ENCODE results near the gene CIAPIN1.
A peak's percentile ranks its signal among the peaks of the same experiment; 100 is the strongest.
"Not testable (repeated sequence)": the region's sequence is repeated elsewhere in the genome, so short reads cannot be mapped to it uniquely, and the experiment has no call there.

CIAPIN1 gene

DNA sequence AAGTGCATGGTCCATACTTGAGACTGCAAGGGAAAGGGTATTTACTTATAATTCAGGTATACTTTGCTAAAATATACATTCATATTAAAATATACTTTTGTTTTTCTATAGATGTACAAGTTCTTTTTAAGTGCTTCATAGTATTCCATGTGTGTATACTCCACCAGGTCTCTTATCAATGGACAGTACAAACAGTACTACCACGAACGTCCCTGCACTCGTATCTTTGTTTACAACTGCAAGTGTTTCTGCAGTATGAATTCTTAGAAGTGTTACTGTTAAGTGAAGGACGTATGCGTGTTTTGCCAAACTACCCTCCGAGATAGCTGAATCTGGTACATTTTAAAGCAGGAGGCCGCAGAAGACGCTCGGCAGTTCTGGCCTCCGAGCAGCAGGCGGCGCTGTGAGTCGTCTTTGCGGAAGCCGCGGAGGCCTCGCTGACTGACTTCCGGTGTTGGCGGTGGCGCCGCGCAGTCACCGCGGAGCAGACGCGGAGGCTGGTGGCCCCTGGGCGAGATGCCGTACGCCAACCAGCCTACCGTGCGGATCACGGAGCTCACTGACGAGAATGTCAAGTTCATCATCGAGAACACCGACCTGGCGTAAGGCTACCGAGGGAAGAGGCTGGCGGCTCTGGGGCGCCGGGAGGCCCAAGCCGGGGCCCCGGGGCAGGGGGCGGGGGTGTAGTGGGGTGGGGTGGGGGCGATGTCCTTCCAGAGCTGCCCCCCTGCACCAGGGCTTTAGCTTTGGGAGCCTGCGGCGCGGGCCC, 15.2 kb upstream of the CIAPIN1 start, which contains the start of gene POLR2C:
TSS of gene POLR2C (plus strand) at position 471 of the 769 bp plus-strand sequence. CDS start at position 517, 46 bp downstream.
- DNase-seq (ENCODE audit: low read depth) = peak; percentile 87
- H3K4me3 ChIP-seq (ENCODE audit: low read length) = peak within 1 kb of the TSS; percentile 81
- TF ChIP-seq, protein P1, sequence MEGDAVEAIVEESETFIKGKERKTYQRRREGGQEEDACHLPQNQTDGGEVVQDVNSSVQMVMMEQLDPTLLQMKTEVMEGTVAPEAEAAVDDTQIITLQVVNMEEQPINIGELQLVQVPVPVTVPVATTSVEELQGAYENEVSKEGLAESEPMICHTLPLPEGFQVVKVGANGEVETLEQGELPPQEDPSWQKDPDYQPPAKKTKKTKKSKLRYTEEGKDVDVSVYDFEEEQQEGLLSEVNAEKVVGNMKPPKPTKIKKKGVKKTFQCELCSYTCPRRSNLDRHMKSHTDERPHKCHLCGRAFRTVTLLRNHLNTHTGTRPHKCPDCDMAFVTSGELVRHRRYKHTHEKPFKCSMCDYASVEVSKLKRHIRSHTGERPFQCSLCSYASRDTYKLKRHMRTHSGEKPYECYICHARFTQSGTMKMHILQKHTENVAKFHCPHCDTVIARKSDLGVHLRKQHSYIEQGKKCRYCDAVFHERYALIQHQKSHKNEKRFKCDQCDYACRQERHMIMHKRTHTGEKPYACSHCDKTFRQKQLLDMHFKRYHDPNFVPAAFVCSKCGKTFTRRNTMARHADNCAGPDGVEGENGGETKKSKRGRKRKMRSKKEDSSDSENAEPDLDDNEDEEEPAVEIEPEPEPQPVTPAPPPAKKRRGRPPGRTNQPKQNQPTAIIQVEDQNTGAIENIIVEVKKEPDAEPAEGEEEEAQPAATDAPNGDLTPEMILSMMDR (IDR thresholded peaks at IDR 0.05; ENCODE audit: insufficient read depth, low read depth, low read length, missing control alignments) = peak; percentile 88

DNA sequence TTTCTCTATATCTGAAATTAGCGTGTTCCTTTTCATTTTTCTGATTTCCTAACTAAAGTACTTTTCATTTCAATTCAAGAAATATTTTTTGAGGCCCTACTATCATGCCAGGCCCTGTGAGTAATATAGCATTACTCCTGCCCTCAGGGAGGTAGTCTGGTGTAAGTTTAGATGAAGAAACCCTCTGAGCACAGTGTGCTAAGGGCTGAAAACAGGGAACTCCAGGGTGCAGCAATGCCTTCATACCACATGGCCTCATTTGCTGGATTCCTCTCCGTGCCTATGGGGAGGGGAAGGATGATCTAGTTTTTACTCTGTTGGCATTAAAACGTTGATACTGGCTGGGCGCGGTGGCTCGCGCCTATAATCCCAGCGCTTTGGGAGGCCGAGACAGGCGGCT, 4.8 kb upstream of the CIAPIN1 start:
- TF ChIP-seq, protein P1 (IDR thresholded peaks at IDR 0.05; ENCODE audit: insufficient read depth, low read depth, low read length, missing control alignments) = no peak
- DNase-seq (ENCODE audit: low read depth) = no peak
- no peak overlapping the region for H3K4me3 ChIP-seq (ENCODE audit: low read length)

DNA sequence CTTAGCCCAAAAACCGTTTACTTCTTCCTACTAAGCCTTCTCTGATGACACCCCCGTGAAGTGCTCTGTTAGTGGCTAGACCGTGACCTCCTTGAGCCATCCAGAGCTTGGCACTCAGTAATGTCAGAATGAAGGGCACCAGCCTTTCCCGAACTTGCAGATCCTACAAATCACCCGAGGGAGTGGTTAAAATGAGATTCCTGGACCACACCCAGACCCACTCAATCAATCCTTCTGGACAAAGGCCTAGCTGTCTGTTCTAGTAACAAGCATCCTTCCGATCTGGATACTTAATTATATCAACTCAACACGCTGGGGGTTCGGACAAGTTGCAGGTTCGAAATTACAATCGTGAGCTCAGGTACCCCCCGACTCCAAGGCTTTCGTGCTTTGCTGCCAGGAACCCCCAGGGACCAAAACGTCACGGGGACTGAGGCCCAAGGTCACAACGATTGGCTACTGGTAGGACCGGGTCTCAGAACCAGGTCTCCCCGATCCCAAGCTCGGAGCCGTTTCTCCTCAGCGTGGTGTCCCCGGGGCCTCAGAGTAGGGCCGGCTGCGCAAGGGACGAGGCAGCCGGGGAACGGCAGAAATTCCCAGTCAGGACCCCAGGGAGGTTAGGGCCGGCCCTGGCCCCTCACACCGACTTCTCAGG, 527 bp downstream of the CIAPIN1 start:
- peak; percentile 37 for DNase-seq (ENCODE audit: low read depth)
- H3K4me3 ChIP-seq (ENCODE audit: low read length) = peak overlapping the region; percentile 97
- TF ChIP-seq, protein P1 (IDR thresholded peaks at IDR 0.05; ENCODE audit: insufficient read depth, low read depth, low read length, missing control alignments) = no peak

DNA sequence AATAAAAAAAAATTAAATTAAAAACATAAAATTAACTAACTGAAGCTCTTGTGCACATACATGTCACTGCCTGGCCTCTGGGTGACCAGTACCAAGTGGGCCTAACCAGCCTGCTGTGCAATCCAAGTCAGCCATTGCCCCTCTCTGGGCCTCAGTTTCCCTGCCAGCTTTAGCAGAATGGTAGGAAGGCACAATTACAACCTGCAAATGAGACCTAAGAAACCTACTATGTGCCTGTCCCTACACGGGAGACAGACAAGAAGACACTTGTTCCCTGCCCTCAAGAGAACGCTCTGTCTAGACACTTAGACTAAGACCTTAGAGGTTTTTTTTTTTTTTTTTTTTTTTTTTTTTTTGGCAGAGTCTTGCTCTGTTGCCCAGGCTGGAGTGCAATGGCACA, 1.7 kb downstream of the CIAPIN1 start:
- TF ChIP-seq, protein P1 (IDR thresholded peaks at IDR 0.05; ENCODE audit: insufficient read depth, low read depth, low read length, missing control alignments) = no peak
- no peak overlapping the region for H3K4me3 ChIP-seq (ENCODE audit: low read length)
- no peak for DNase-seq (ENCODE audit: low read depth)

DNA sequence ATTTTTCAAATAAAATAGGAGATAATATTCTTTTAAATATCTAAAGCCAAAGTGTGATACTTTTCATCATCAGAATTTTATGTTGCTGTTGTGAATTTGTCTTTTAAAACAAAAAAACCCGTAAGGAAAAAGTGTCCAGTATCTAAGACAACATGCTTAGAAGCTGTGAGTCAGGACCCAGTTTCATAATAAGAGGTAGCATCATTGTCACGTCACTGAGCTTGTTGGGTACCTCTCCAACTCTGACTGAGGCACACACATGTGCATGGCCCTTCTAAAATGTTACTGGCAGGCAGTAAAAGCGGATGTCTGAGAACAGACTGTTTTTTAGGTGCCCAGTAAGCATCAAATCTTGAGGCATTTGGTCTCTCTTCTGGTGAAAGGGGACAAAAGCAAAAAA, 2.5 kb downstream of the CIAPIN1 start:
- TF ChIP-seq, protein P1 (IDR thresholded peaks at IDR 0.05; ENCODE audit: insufficient read depth, low read depth, low read length, missing control alignments) = no peak
- peak; percentile 58 for DNase-seq (ENCODE audit: low read depth)

DNA sequence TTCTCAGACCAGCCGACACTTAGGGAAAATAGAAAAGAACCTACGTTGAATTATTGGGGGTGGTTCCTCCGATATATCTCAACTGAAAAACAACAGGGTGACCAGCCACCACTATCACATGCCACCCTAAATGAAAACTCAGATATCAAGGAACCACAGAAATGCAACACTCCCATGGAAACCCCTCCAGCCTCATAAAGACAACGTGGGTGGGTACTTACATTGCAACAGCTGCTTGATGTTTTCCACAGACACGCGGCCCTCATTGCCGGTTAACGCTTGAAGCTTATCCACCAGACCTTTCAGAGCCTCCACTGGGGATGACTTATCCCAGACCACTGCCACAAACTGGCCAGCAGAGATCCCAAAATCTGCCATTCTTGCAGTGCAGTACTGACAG, 6.6 kb downstream of the CIAPIN1 start:
- not testable (repeated sequence) for H3K4me3 ChIP-seq (ENCODE audit: low read length); DNase-seq (ENCODE audit: low read depth)

More for the DNA sequence above, 2.5 kb downstream of the CIAPIN1 start:
- no peak overlapping the region for H3K4me3 ChIP-seq (ENCODE audit: low read length)

DNA sequence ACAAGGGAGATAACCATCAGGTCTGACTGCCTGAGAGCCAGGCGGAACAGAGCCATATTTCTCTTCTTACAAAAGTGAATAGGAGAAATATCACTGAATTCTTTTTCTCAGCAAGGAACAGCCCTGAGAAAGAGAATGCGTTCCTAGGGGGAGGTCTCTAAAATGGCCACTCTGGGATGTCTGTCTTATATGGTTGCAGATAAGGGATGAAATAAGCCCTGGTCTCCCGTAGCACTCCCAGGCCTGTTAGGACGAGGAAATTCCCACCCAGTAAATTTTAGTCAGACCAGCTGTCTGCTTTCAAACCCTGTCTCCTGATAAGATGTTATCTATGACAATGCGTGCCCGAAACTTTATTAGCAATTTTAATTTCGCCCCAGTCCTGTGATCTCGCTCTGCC, 7.2 kb downstream of the CIAPIN1 start:
- DNase-seq (ENCODE audit: low read depth); H3K4me3 ChIP-seq (ENCODE audit: low read length): not testable (repeated sequence)

DNA sequence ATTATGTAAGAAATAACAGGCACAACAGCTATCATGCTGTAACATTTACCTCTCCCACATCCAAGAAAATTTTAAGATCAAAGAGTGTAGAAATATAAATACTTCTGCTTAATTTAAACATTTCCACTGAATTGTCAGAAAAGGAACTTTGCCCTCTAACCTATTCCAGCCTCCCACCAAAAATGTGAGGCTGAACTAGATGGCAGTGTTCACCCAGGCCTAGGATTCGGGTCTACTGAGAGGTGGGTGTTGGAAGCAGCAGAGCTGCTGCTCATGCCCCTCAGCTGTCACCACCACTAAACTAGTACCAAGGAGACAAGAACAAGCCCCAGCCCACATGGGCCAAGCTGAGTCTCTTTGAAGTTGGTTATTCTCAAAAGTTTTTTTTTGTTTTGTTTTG, 11.3 kb downstream of the CIAPIN1 start:
- DNase-seq (ENCODE audit: low read depth) = no peak
- H3K4me3 ChIP-seq (ENCODE audit: low read length) = no peak overlapping the region
- TF ChIP-seq, protein P1 (IDR thresholded peaks at IDR 0.05; ENCODE audit: insufficient read depth, low read depth, low read length, missing control alignments) = no peak

All from epithelial cell of esophagus (primary cell).